GM19193 (cell line): ENCODE measurements around the gene CCDC167.

Experiments used
- POLR2A ChIP-seq: IDR thresholded peaks from 4 replicates; pipeline ENCODE4 v1.6.1; 2011; ENCODE audit not compliant: insufficient read depth, insufficient read length; ENCODE audit errors: extremely low read depth

CCDC167 gene

DNA sequence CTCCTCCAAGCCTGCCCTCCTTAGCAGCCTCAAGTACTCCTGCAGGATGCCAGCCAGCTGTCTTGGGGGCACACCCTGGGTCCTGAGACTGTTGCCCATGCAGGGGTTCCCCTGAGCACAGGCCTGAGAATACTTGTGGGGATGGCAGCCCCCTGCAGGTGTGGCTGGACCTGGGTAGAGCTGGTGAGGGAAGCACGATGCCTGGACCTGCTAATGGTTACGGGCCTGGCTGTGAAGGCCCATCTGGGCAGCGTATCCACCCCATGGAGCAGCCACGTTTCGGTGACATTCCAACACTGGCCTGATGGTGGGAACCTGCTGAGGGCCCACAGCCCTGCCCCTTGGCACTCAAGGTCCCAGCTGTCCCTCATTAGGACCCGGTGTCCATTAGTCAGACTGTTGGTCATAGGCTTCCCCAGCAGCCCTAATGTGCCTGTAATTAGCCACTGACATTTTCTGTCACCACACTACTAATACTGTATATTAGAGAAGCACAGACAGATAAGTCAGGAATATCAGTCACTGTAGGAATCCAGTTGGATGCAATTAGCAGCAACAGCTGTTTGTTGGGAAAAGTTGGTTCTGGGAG is 20.3 kb downstream of the CCDC167 start:
- no peak for TF ChIP-seq POLR2A

DNA sequence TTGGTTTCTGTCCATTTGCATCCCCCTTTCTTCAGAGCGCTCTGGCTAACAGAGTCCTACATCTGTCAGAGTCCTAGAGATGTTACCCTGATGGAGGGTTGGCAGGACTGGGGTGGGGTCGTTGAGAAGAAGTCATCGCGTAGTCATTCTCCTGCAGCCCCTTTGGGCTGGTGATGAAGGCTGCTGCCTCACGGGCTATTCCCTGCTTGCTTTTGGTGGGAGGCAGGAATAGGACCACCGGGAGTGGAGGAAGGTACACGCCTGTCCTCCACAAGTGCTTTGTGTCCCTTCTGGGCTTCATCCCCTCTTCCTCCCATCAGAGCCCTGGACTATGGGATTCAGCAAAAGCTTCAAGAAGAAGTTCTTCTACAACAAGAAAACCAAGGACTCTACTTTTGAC is 20.9 kb downstream of the CCDC167 start:
- no peak for TF ChIP-seq POLR2A

GRCh38 chr6:37477656-37478435 is 21.8 kb downstream of the CCDC167 start:
- no peak for TF ChIP-seq POLR2A

- TF ChIP-seq POLR2A = no peak
Measured at GRCh38 chr6:37477191-37477590, 22.5 kb downstream of the CCDC167 start.

- no peak for TF ChIP-seq POLR2A
Measured at GRCh38 chr6:37474316-37474715, 25.4 kb downstream of the CCDC167 start.

DNA sequence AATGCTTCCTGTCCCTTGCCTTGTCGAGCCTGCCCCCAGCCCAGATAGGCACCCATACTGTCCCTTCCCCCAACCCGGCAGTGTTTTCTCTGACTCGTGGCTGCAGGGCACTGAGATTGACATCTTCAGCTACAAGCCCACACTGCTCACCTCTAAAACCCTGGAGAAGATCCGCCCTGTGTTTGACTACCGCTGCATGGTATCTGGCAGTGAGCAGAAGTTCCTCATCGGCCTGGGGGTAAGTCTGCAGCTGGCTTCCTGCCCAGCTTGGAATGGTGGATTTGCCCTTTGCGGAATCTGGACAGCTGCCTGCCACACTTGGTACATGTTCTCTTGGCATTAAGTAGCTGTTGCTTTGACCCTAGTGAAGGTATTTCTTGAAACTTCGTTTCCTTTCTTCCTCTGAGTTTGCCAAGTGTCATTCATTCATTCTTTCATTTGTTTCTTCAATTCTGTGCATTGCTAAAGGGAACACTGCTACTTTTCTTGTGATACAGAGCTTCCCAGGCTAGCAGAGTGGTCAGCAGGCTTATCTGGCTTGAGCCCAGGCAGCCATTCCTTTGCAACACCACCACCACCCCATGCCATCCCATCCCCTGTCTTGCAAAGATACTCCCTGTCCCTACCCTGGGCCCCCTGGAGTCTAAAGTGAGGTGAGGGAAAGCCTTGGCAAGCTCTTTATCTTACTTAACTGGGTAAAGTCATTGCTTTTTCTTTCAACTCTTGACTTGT is 26.2 kb downstream of the CCDC167 start:
- TF ChIP-seq POLR2A = no peak

DNA sequence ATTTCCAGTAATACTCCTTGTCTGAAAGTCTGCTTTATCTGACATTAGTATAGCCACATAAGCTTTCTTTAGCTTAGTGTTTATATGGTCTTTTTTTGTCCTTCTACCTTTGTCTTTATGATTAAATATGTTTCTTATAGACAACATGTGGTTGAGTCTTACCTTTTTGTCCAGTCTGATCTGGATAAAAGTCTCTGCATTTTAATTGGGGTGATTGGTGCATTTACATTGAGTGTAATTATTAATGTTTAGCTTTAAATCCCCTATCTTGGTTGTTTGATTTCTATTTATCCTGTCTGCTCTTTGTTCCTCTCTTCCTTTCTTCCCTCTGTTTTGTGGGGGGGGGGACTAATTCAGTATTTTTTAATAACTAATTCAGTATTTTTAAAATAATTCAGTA is 32.0 kb downstream of the CCDC167 start:
- TF ChIP-seq POLR2A = no peak

GRCh38 chr6:37463110-37463509 is 36.6 kb downstream of the CCDC167 start:
- no peak for TF ChIP-seq POLR2A

DNA sequence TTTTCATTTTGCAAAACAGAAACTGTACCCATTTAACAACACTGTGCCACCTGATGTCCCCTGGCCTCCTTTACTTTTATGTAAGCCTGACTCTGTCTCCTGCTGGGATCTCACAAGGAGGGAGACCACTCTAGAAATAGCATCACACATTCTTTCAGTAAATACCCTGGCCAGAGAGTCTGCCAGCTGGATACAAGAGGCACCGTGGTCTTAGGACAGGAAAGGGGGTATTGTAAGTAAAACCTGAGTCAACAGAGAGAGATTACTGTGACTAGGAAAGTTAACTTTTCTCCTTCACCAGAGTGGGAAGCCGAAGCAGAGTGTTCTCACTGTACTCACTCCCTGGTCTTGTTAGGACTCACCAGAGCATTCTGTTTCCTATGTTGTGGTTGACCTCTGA is 38.9 kb downstream of the CCDC167 start:
- TF ChIP-seq POLR2A = no peak

- TF ChIP-seq POLR2A = no peak
Measured at GRCh38 chr6:37459981-37460800, 39.5 kb downstream of the CCDC167 start.

- TF ChIP-seq POLR2A = no peak
Measured at GRCh38 chr6:37456816-37457560, 42.7 kb downstream of the CCDC167 start.

DNA sequence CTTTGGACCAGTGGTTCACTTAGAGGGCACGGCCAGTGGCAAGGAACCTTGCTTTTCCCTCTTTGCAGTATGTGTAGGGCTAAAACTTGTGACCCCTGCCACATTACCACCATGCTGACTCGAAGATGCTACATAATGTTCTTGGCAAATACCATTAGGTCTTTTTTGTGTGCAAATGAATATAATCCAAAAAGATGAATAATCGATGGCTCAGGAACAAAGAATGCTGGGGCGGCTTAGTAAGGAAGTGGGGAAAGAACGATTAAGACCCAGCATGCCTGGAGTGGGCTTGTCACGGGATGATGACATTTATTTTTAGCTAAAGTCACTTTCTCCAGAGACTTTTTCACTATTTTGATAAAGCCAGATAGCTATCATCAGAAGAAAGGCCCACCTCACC is 43.6 kb downstream of the CCDC167 start:
- TF ChIP-seq POLR2A = no peak

- no peak for TF ChIP-seq POLR2A
Measured at GRCh38 chr6:37454420-37455140, 45.1 kb downstream of the CCDC167 start.

DNA sequence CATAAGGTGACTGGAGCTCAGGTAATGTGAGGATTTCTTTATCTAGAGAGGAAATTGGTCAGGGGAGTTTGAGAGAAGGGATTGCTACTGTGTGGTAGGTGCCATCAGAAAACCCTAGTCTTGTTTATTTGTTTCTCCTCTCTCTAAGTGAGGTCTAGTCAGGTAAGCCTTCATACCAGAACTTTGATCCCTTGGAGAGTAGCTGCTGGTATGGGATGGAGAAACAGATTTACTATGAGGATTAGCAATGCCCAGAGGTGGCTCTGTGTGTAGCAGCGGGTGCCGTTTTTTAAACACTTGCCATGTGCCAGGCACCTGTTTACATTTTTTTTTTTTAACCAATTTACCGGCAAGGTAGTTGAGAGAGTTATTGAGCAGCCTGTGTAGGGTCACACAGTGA is 47.2 kb downstream of the CCDC167 start:
- TF ChIP-seq POLR2A = no peak

DNA sequence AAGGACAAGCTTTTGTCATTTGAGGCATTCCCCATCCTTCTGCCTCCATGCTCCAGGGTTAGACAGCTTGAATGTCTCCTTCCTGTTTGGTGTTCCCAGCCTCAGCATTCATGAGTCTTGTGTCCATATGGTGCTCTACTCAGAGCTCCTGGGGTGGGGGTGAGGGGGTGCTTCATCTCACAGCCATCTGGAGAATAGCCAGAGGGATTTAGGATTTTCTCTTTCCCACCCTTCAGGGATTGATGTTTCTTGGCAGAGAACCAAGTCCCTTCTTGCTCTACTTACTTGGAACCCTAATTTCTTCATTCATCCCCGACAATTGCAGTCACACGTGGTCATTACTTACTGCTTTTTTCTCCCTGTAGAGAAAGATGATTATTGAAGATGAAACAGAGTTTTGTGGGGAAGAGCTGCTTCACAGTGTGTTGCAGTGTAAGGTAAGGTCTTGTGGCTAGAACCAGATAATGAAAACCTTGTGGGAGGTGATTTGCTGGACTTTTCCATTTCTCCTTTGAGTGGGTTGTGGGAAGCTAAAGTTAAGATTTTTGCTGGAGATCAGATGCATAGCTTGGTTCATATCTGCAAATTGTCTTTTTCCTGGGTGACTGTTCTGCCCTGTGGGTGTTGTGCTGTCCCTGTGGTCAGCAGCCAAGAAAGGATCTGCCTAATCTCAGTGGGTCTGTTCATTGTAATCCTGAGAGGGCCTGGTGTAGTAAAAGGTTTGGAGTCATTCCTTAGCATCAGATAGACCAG is 48.1 kb downstream of the CCDC167 start:
- TF ChIP-seq POLR2A = no peak
